Prostate gland (tissue), 2 donors: ENCODE measurements around the gene ANAPC4.

Experiments used
- CTCF ChIP-seq, 4 experiments: fragments of 200-600 bp in 2 of 4; fragments of 450-650 bp in 2 of 4; sonication (generic) in 2 of 4; IDR thresholded peaks; 1 replicate in 3 of 4; 2 replicates in 1 of 4; pipeline ENCODE4 v1.5.1; 2016 to 2019; ENCODE audit warnings: antibody characterized with exemption in 4 of 4, mild to moderate bottlenecking in 2 of 4, moderate library complexity in 2 of 4
- POLR2A ChIP-seq: fragments of 450-650 bp; IDR thresholded peaks from one replicate; pipeline ENCODE4 v1.6.1; 2016; ENCODE audit warnings: antibody characterized with exemption, mild to moderate bottlenecking
- POLR2AphosphoS5 ChIP-seq: sonication (generic); formaldehyde crosslinking; IDR thresholded peaks from one replicate; pipeline ENCODE4 v1.6.1; 2017; ENCODE audit warnings: antibody characterized with exemption

- TF ChIP-seq CTCF (IDR thresholded peaks at IDR 0.05) (no peak), POLR2AphosphoS5 (no peak), POLR2A (no peak)
Measured at GRCh38 chr4:25346913-25347312, 30.1 kb upstream of the ANAPC4 start.
